ENCODE measurements around the gene ZNF655. TPM values are rescaled to one million over a fixed set of nuclear protein-coding genes. Genes with fewer than 3 reads are reported as not detected.

The ZNF655 gene
- total and polyA plus RNA-seq, 2 experiments from 2014 or later, result 20.6 to 55.8 TPM

GRCh38 chr7:99562832-99563231, 4.4 kb downstream of the ZNF655 start:
- ATAC-seq (no peak), DNase-seq (ENCODE audit: low spot score) (no peak)
- Mint-ChIP-seq H3K4me3 (no peak overlapping the region), H3K27me3 (ENCODE audit: insufficient read depth, low read depth, poor library complexity) (peaks cover 11% of the 10 kb centered on the region), H3K27ac (no peak overlapping the region), H3K36me3 (ENCODE audit: low read depth) (peaks cover 52% of the 10 kb centered on the region), H3K9me3 (no peaks in the 10 kb centered on the region), H3K4me1 (no peaks in the 10 kb centered on the region)
- peaks cover 23% of the 10 kb centered on the region for H4K20me1 ChIP-seq (replicated peaks; ENCODE audit: insufficient read depth)
- no peaks in the 10 kb centered on the region for H3K4me1 ChIP-seq (ENCODE audit: insufficient read depth)
- H3K27ac ChIP-seq (ENCODE audit: low read depth), result no peak overlapping the region
- TF ChIP-seq, protein P1, sequence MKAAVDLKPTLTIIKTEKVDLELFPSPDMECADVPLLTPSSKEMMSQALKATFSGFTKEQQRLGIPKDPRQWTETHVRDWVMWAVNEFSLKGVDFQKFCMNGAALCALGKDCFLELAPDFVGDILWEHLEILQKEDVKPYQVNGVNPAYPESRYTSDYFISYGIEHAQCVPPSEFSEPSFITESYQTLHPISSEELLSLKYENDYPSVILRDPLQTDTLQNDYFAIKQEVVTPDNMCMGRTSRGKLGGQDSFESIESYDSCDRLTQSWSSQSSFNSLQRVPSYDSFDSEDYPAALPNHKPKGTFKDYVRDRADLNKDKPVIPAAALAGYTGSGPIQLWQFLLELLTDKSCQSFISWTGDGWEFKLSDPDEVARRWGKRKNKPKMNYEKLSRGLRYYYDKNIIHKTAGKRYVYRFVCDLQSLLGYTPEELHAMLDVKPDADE (IDR thresholded peaks at IDR 0.05), result no peak
- no peak for TF ChIP-seq REST (IDR thresholded peaks at IDR 0.05; ENCODE audit: unreplicated experiment)
- TF ChIP-seq EZH2 (IDR thresholded peaks at IDR 0.05; ENCODE audit: low read depth, unreplicated experiment), result no peak
- TF ChIP-seq NANOG (IDR thresholded peaks at IDR 0.05; ENCODE audit: borderline replicate concordance), result no peak
- TF ChIP-seq EZH2phosphoT487 (IDR thresholded peaks at IDR 0.05; ENCODE audit: unreplicated experiment), result no peak
- no peak for TF ChIP-seq ZNF331 (CRISPR knock-in tag; IDR thresholded peaks at IDR 0.05; ENCODE audit: low read depth)
- TF ChIP-seq STAT1 (IDR thresholded peaks at IDR 0.05; ENCODE audit: unreplicated experiment), result no peak
- no peak for TF ChIP-seq CREB1 (CRISPR knock-in tag; IDR thresholded peaks at IDR 0.05; ENCODE audit: low read depth)
- no peak for TF ChIP-seq ZNF114 (CRISPR knock-in tag; IDR thresholded peaks at IDR 0.05)
- TF ChIP-seq JUNB (IDR thresholded peaks at IDR 0.05; ENCODE audit: unreplicated experiment), result no peak
- TF ChIP-seq, protein P2, sequence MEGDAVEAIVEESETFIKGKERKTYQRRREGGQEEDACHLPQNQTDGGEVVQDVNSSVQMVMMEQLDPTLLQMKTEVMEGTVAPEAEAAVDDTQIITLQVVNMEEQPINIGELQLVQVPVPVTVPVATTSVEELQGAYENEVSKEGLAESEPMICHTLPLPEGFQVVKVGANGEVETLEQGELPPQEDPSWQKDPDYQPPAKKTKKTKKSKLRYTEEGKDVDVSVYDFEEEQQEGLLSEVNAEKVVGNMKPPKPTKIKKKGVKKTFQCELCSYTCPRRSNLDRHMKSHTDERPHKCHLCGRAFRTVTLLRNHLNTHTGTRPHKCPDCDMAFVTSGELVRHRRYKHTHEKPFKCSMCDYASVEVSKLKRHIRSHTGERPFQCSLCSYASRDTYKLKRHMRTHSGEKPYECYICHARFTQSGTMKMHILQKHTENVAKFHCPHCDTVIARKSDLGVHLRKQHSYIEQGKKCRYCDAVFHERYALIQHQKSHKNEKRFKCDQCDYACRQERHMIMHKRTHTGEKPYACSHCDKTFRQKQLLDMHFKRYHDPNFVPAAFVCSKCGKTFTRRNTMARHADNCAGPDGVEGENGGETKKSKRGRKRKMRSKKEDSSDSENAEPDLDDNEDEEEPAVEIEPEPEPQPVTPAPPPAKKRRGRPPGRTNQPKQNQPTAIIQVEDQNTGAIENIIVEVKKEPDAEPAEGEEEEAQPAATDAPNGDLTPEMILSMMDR (conservative IDR thresholded peaks at IDR 0.05; ENCODE audit: low read depth in 2 of 2), result no peak
- no peak for TF ChIP-seq POLR2AphosphoS5 (IDR thresholded peaks at IDR 0.05; ENCODE audit: low read depth)
- TF ChIP-seq ZNF462 (CRISPR knock-in tag; IDR thresholded peaks at IDR 0.05), result no peak
- no peak overlapping the region for H3K4me3 ChIP-seq
- peaks cover 22% of the 10 kb centered on the region; the same call in 1 of the 2 replicates for H3F3A ChIP-seq (replicated peaks; ENCODE audit: low read depth)
- peaks cover 43% of the 10 kb centered on the region for H3K79me2 ChIP-seq (replicated peaks; ENCODE audit: insufficient read depth)
- H3K9me2 ChIP-seq (ENCODE audit: insufficient read depth), result no peaks in the 10 kb centered on the region
- peaks cover 35% of the 10 kb centered on the region for H3K36me3 ChIP-seq (ENCODE audit: insufficient read depth)
- H2AFZ ChIP-seq, result no peak overlapping the region
- no peaks in the 10 kb centered on the region for H3K27me3 ChIP-seq (ENCODE audit: insufficient read depth)
- H3K4me2 ChIP-seq, result no peak overlapping the region

Measured in GM23338 (cell line).